ENCODE data around the gene AKIP1.

GRCh38 chr11:8911029-8911823 lies at the start of gene AKIP1:
- no peak for TF ChIP-seq CTCF (IDR thresholded peaks at IDR 0.05)
- peak in 2 of 3 donors; percentile 61 to 68 for TF ChIP-seq POLR2A (IDR thresholded peaks at IDR 0.05)
